T-helper 2 cell treated with Interferon-gamma antibody and Interleukin-4, amounts not matched to agents 5 μg/mL and 100 μg/mL, for 36 hours (primary cell): ENCODE measurements around the gene HOXA6.
A peak's percentile ranks its signal among the peaks of the same experiment; 100 is the strongest.

ENCODE experiments used
- DNase-seq: peaks from one replicate; pipeline ENCODE4 v3.0.0; 2021; ENCODE audit warnings: low spot score
- H3K27ac Mint-ChIP-seq: one replicate; pipeline ENCODE4 v1.8.0; 2021; ENCODE audit warnings: mild to moderate bottlenecking, mixed read lengths
- H3K27me3 Mint-ChIP-seq: one replicate; pipeline ENCODE4 v1.8.0; 2021; ENCODE audit warnings: low read depth, mixed read lengths
- H3K36me3 Mint-ChIP-seq: one replicate; pipeline ENCODE4 v1.8.0; 2021; ENCODE audit warnings: low read depth, mixed read lengths
- H3K4me1 Mint-ChIP-seq: one replicate; pipeline ENCODE4 v1.8.0; 2021; ENCODE audit warnings: low read depth, mixed read lengths
- H3K4me3 Mint-ChIP-seq: one replicate; pipeline ENCODE4 v1.8.0; 2022; ENCODE audit warnings: mild to moderate bottlenecking, moderate library complexity, mixed read lengths
- H3K9me3 Mint-ChIP-seq: one replicate; pipeline ENCODE4 v1.8.0; 2021; ENCODE audit warnings: mixed read lengths

HOXA6 gene

GRCh38 chr7:27139334-27140125 is 8.0 kb downstream of the HOXA6 start:
- Mint-ChIP-seq H3K4me1 (peaks cover 3% of the 10 kb centered on the region), H3K9me3 (no peaks in the 10 kb centered on the region), H3K36me3 (no peaks in the 10 kb centered on the region), H3K4me3 (no peak overlapping the region), H3K27me3 (peaks cover 32% of the 10 kb centered on the region), H3K27ac (no peak overlapping the region)
- no peak for DNase-seq

- H3K9me3 Mint-ChIP-seq, result no peaks in the 10 kb centered on the region
- no peak overlapping the region for H3K27ac Mint-ChIP-seq
- H3K27me3 Mint-ChIP-seq, result peaks cover 37% of the 10 kb centered on the region
These were observed 8.6 kb downstream of the HOXA6 start for GRCh38 chr7:27138985-27139333.

GRCh38 chr7:27138472-27138871 is 9.1 kb downstream of the HOXA6 start:
- DNase-seq, result no peak
- Mint-ChIP-seq H3K4me1 (peaks cover 11% of the 10 kb centered on the region), H3K36me3 (no peaks in the 10 kb centered on the region), H3K27ac (no peak overlapping the region), H3K4me3 (no peak overlapping the region), H3K9me3 (no peaks in the 10 kb centered on the region), H3K27me3 (peaks cover 40% of the 10 kb centered on the region)

More at GRCh38 chr7:27138985-27139333, 8.6 kb downstream of the HOXA6 start:
- no peak overlapping the region for H3K4me3 Mint-ChIP-seq
- H3K36me3 Mint-ChIP-seq, result no peaks in the 10 kb centered on the region
- peaks cover 8% of the 10 kb centered on the region for H3K4me1 Mint-ChIP-seq
- DNase-seq, result no peak

- DNase-seq, result no peak
- Mint-ChIP-seq H3K36me3 (no peaks in the 10 kb centered on the region), H3K27me3 (peaks cover 46% of the 10 kb centered on the region), H3K27ac (no peak overlapping the region), H3K4me1 (peaks cover 11% of the 10 kb centered on the region), H3K9me3 (no peaks in the 10 kb centered on the region), H3K4me3 (no peak overlapping the region)
These were observed 9.8 kb downstream of the HOXA6 start for GRCh38 chr7:27137640-27138315.

GRCh38 chr7:27134392-27134791 is 13.2 kb downstream of the HOXA6 start:
- H3K27me3 Mint-ChIP-seq, result peaks cover 59% of the 10 kb centered on the region

GRCh38 chr7:27133409-27134231 is 14.0 kb downstream of the HOXA6 start:
- peaks cover 2% of the 10 kb centered on the region for H3K36me3 Mint-ChIP-seq
- H3K27ac Mint-ChIP-seq, result no peak overlapping the region
- H3K9me3 Mint-ChIP-seq, result no peaks in the 10 kb centered on the region
- H3K27me3 Mint-ChIP-seq, result peaks cover 65% of the 10 kb centered on the region
- peaks cover 11% of the 10 kb centered on the region for H3K4me1 Mint-ChIP-seq
- H3K4me3 Mint-ChIP-seq, result no peak overlapping the region
- DNase-seq, result no peak

More at GRCh38 chr7:27134392-27134791, 13.2 kb downstream of the HOXA6 start:
- Mint-ChIP-seq H3K4me3 (no peak overlapping the region), H3K9me3 (no peaks in the 10 kb centered on the region), H3K36me3 (peaks cover 2% of the 10 kb centered on the region), H3K27ac (no peak overlapping the region), H3K4me1 (peaks cover 11% of the 10 kb centered on the region)
- DNase-seq, result peak; percentile 20

- no peak for DNase-seq
- H3K27ac Mint-ChIP-seq, result no peak overlapping the region
- no peaks in the 10 kb centered on the region for H3K9me3 Mint-ChIP-seq
- peaks cover 64% of the 10 kb centered on the region for H3K27me3 Mint-ChIP-seq
- peaks cover 11% of the 10 kb centered on the region for H3K4me1 Mint-ChIP-seq
- peaks cover 2% of the 10 kb centered on the region for H3K36me3 Mint-ChIP-seq
- no peak overlapping the region for H3K4me3 Mint-ChIP-seq
These were observed 14.6 kb downstream of the HOXA6 start for GRCh38 chr7:27132978-27133377.

- H3K4me3 Mint-ChIP-seq, result peak overlapping the region; percentile 12
- peaks cover 63% of the 10 kb centered on the region for H3K27me3 Mint-ChIP-seq
- H3K36me3 Mint-ChIP-seq, result peaks cover 2% of the 10 kb centered on the region
- DNase-seq, result no peak
- no peak overlapping the region for H3K27ac Mint-ChIP-seq
- H3K9me3 Mint-ChIP-seq, result no peaks in the 10 kb centered on the region
- H3K4me1 Mint-ChIP-seq, result peaks cover 11% of the 10 kb centered on the region
These were observed 15.4 kb downstream of the HOXA6 start for GRCh38 chr7:27132214-27132613.

GRCh38 chr7:27131390-27131819 is 16.2 kb downstream of the HOXA6 start:
- peaks cover 2% of the 10 kb centered on the region for H3K36me3 Mint-ChIP-seq
- H3K9me3 Mint-ChIP-seq, result no peaks in the 10 kb centered on the region
- DNase-seq, result no peak
- peak overlapping the region; percentile 55 for H3K4me3 Mint-ChIP-seq
- peaks cover 11% of the 10 kb centered on the region for H3K4me1 Mint-ChIP-seq
- H3K27me3 Mint-ChIP-seq, result peaks cover 65% of the 10 kb centered on the region
- H3K27ac Mint-ChIP-seq, result no peak overlapping the region

GRCh38 chr7:27130540-27131389 is 16.8 kb downstream of the HOXA6 start, which contains the start of gene HOXA4:
HOXA4 (minus strand) TSS chr7:27130757; CDS start chr7:27130733, 24 bp downstream.
- Mint-ChIP-seq H3K27me3 (peaks cover 64% of the 10 kb centered on the region), H3K9me3 (no peaks in the 10 kb centered on the region), H3K27ac (no peak within 1 kb of the TSS), H3K36me3 (peaks cover 2% of the 10 kb centered on the region), H3K4me3 (peak within 1 kb of the TSS; percentile 65), H3K4me1 (peaks cover 11% of the 10 kb centered on the region)
- DNase-seq, result peak; percentile 64

- H3K36me3 Mint-ChIP-seq, result peaks cover 2% of the 10 kb centered on the region
- no peak overlapping the region for H3K4me3 Mint-ChIP-seq
- no peaks in the 10 kb centered on the region for H3K9me3 Mint-ChIP-seq
- DNase-seq, result no peak
- H3K27me3 Mint-ChIP-seq, result peaks cover 61% of the 10 kb centered on the region
- peaks cover 9% of the 10 kb centered on the region for H3K4me1 Mint-ChIP-seq
- no peak overlapping the region for H3K27ac Mint-ChIP-seq
These were observed 17.6 kb downstream of the HOXA6 start for GRCh38 chr7:27129729-27130539.

GRCh38 chr7:27128776-27129728 is 18.5 kb downstream of the HOXA6 start:
- Mint-ChIP-seq H3K27me3 (peaks cover 54% of the 10 kb centered on the region), H3K4me1 (peaks cover 3% of the 10 kb centered on the region), H3K9me3 (no peaks in the 10 kb centered on the region), H3K36me3 (peaks cover 2% of the 10 kb centered on the region), H3K4me3 (peak overlapping the region; percentile 17), H3K27ac (no peak overlapping the region)
- DNase-seq, result no peak
